ENCODE results near the gene KLF12. TPM values are rescaled to one million over a fixed set of nuclear protein-coding genes. Genes with fewer than 3 reads are reported as not detected.

The KLF12 gene
- total and polyA plus RNA-seq, 2 donors (not counting 3 experiments of a cell fraction or from before 2014, with no cell fraction given), result 16.0 to 25.9 TPM

GRCh38 chr13:74092711-74093110 lies 41.5 kb downstream of the KLF12 start:
- no peak for FAIRE-seq
- Histone ChIP-seq H3K9ac (replicated peaks; ENCODE audit: extremely low read depth, insufficient read depth, low read length) (no peak overlapping the region), H3K4me3 (replicated peaks in 1 of 3; ENCODE audit: insufficient read depth in 1 of 3, low read depth in 1 of 3, low read length in 3 of 3) (no peak overlapping the region), H3K27ac (ENCODE audit: insufficient read depth, low read depth, low read length) (no peak overlapping the region), H3K9me1 (replicated peaks; ENCODE audit: control insufficient read depth, extremely low read depth, insufficient read depth, low read length) (no peaks in the 10 kb centered on the region), H2AFZ (ENCODE audit: low read depth, low read length) (no peak overlapping the region), H3K4me1 (ENCODE audit: control insufficient read depth, extremely low read depth, insufficient read depth, low read length) (peaks cover 2% of the 10 kb centered on the region), H3K4me2 (ENCODE audit: insufficient read depth, low read length) (no peak overlapping the region), H3K36me3 (ENCODE audit: control insufficient read depth in 2 of 2, extremely low read depth in 1 of 2, insufficient read depth in 2 of 2, low read length in 2 of 2) (no peaks in the 10 kb centered on the region), H4K20me1 (replicated peaks; ENCODE audit: control insufficient read depth, extremely low read depth, insufficient read depth, low read length) (peaks cover 10% of the 10 kb centered on the region), H3K9me3 (replicated peaks; ENCODE audit: control insufficient read depth, insufficient read depth, low read length) (no peaks in the 10 kb centered on the region), H3K27me3 (ENCODE audit: control insufficient read depth in 2 of 2, insufficient read depth in 2 of 2, low read length in 2 of 2) (no peaks in the 10 kb centered on the region), H3K79me2 (ENCODE audit: control insufficient read depth, insufficient read depth, low read length) (peaks cover 57% of the 10 kb centered on the region)
- CTCF ChIA-PET, result interaction anchor here (1.2 kb wide), 1 partner anchor 10 kb away, joined by 4 read pairs; no protein-coding TSS in a partner anchor
- POLR2A ChIA-PET, result no interaction called here
- intact Hi-C loops (cut with micrococcal nuclease), result no loop called here
- dilution Hi-C loops (cut with MboI; ENCODE audit: extremely low pct_ligation_motif_present, low sequenced_read_pairs), result no loop called here
- TF ChIP-seq EZH2 (IDR thresholded peaks at IDR 0.05; ENCODE audit: borderline replicate concordance, low read depth, low read length, severe bottlenecking) (no peak), CTCF (IDR thresholded peaks at IDR 0.05; ENCODE audit: extremely low read depth in 1 of 2, insufficient read depth in 1 of 2, low read depth in 1 of 2, low read length in 2 of 2) (no peak), MYC (IDR thresholded peaks at IDR 0.05; ENCODE audit: low read depth, low read length) (no peak), POLR2A (IDR thresholded peaks at IDR 0.05; ENCODE audit: low read depth, low read length) (no peak), JUN (IDR thresholded peaks at IDR 0.05; ENCODE audit: borderline replicate concordance, insufficient read depth, insufficient read length, low read depth) (no peak), POLR2AphosphoS5 (IDR thresholded peaks at IDR 0.05; ENCODE audit: insufficient read depth, low read depth, low read length) (no peak), GATA2 (IDR thresholded peaks at IDR 0.05; ENCODE audit: insufficient read depth, insufficient read length, low read depth, low read length) (no peak), FOS (IDR thresholded peaks at IDR 0.05; ENCODE audit: borderline replicate concordance, insufficient read depth, low read length) (no peak)
- TF ChIP-seq, protein P1, sequence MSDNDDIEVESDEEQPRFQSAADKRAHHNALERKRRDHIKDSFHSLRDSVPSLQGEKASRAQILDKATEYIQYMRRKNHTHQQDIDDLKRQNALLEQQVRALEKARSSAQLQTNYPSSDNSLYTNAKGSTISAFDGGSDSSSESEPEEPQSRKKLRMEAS (IDR thresholded peaks at IDR 0.05; ENCODE audit: insufficient read depth, insufficient read length), result no peak
- BruUV-seq (replicated peaks), result no TSS peak
- DNase-seq (ENCODE audit: low read depth, low spot score), result no peak

Measured in endothelial cell of umbilical vein (primary cell).